GM23338 (cell line): ENCODE data around the gene SRCAP. TPM values are rescaled to one million over a fixed set of nuclear protein-coding genes. Genes with fewer than 3 reads are reported as not detected.

ENCODE experiments used
- ATAC-seq: fragments of 200-7000 bp; cut with Tn5 transposase; 3 replicates; pipeline ENCODE4 v1.9.1; 2020
- DNase-seq: peaks from one replicate; pipeline ENCODE4 v3.0.0-alpha.2; 2015; ENCODE audit warnings: low spot score
- H2AFZ ChIP-seq: fragments of 200-600 bp; sonication (generic); 2 replicates; pipeline ENCODE4 v1.8.0; 2016; ENCODE audit warnings: antibody characterized with exemption, mild to moderate bottlenecking, moderate library complexity
- H3F3A ChIP-seq: fragments of 200-600 bp; sonication (generic); replicated peaks from 2 replicates; pipeline ENCODE4 v1.8.0; 2017; ENCODE audit warnings: antibody characterized with exemption, mixed run types, low read depth
- H3K27ac ChIP-seq: fragments of 200-600 bp; sonication (generic); 2 replicates; pipeline ENCODE4 v1.6.1; 2016; ENCODE audit warnings: low read depth
- H3K27me3 ChIP-seq: fragments of 200-600 bp; sonication (generic); 2 replicates; pipeline ENCODE4 v1.8.0; 2016; ENCODE audit warnings: mild to moderate bottlenecking, mixed run types, moderate library complexity; ENCODE audit not compliant: insufficient read depth
- H3K36me3 ChIP-seq: fragments of 200-600 bp; sonication (generic); 2 replicates; pipeline ENCODE4 v1.8.0; 2016; ENCODE audit warnings: mild to moderate bottlenecking; ENCODE audit not compliant: insufficient read depth
- H3K4me1 ChIP-seq: fragments of 200-600 bp; sonication (generic); 2 replicates; pipeline ENCODE4 v1.8.0; 2016; ENCODE audit warnings: mild to moderate bottlenecking, moderate library complexity; ENCODE audit not compliant: insufficient read depth
- H3K4me2 ChIP-seq: fragments of 200-600 bp; sonication (generic); 2 replicates; pipeline ENCODE4 v1.7.1; 2017; ENCODE audit warnings: mixed run types
- H3K4me3 ChIP-seq: fragments of 200-600 bp; sonication (generic); 2 replicates; pipeline ENCODE4 v1.6.1; 2016; ENCODE audit warnings: mixed run types
- H3K79me2 ChIP-seq: fragments of 200-600 bp; sonication (generic); replicated peaks from 2 replicates; pipeline ENCODE4 v1.8.0; 2017; ENCODE audit warnings: mild to moderate bottlenecking; ENCODE audit not compliant: insufficient read depth
- H3K9me2 ChIP-seq: fragments of 200-600 bp; sonication (generic); 2 replicates; pipeline ENCODE4 v1.8.0; 2017; ENCODE audit not compliant: insufficient read depth
- H4K20me1 ChIP-seq: fragments of 200-600 bp; sonication (generic); replicated peaks from 2 replicates; pipeline ENCODE4 v1.8.0; 2017; ENCODE audit warnings: mild to moderate bottlenecking; ENCODE audit not compliant: insufficient read depth
- H3K27ac Mint-ChIP-seq: 2 replicates; pipeline ENCODE4 v1.8.0; 2020; ENCODE audit warnings: inconsistent platforms, mild to moderate bottlenecking, moderate library complexity, mixed read lengths
- H3K27me3 Mint-ChIP-seq: 3 replicates; pipeline ENCODE4 v1.8.0; 2022; ENCODE audit warnings: low read depth, mild to moderate bottlenecking, moderate library complexity, mixed read lengths, inconsistent platforms; ENCODE audit not compliant: insufficient read depth, poor library complexity
- H3K36me3 Mint-ChIP-seq: 3 replicates; pipeline ENCODE4 v1.8.0; 2021; ENCODE audit warnings: low read depth, mild to moderate bottlenecking, inconsistent platforms, moderate library complexity, mixed read lengths
- H3K4me1 Mint-ChIP-seq: 3 replicates; pipeline ENCODE4 v1.8.0; 2020; ENCODE audit warnings: mild to moderate bottlenecking, inconsistent platforms, mixed read lengths
- H3K4me3 Mint-ChIP-seq: 3 replicates; pipeline ENCODE4 v1.8.0; 2021; ENCODE audit warnings: moderate library complexity, mild to moderate bottlenecking, inconsistent platforms, mixed read lengths
- H3K9me3 Mint-ChIP-seq: 3 replicates; pipeline ENCODE4 v1.8.0; 2020; ENCODE audit warnings: moderate library complexity, mild to moderate bottlenecking, inconsistent platforms, mixed read lengths
- CTCF ChIP-seq, 2 experiments: fragments of 200-600 bp in 1 of 2; sonication (generic) in 1 of 2; conservative IDR thresholded peaks; 2 replicates each; pipeline versions ENCODE4 v1.5.1 to v1.6.1; 2016 to 2017; ENCODE audit warnings: antibody characterized with exemption in 2 of 2, low read depth in 2 of 2, mild to moderate bottlenecking in 2 of 2, moderate library complexity in 1 of 2
- ETS1 ChIP-seq: IDR thresholded peaks from 2 replicates; pipeline ENCODE4 v1.6.1; 2016; ENCODE audit warnings: antibody characterized with exemption
- EZH2 ChIP-seq: fragments of 200-600 bp; sonication (generic); IDR thresholded peaks from one replicate; pipeline ENCODE4 v1.8.0; 2017; ENCODE audit warnings: antibody characterized with exemption, mild to moderate bottlenecking, low read depth; ENCODE audit not compliant: unreplicated experiment
- JUNB ChIP-seq: IDR thresholded peaks from one replicate; pipeline ENCODE4 v1.6.1; 2016; ENCODE audit warnings: antibody characterized with exemption; ENCODE audit not compliant: unreplicated experiment
- POLR2AphosphoS5 ChIP-seq: IDR thresholded peaks from 2 replicates; pipeline ENCODE4 v1.6.1; 2016; ENCODE audit warnings: antibody characterized with exemption, low read depth
- REST ChIP-seq: IDR thresholded peaks from one replicate; pipeline ENCODE4 v1.6.1; 2018; ENCODE audit warnings: antibody characterized with exemption; ENCODE audit not compliant: unreplicated experiment
- ZNF114 ChIP-seq: fragments of 250-450 bp; sonication (Bioruptor Pico); IDR thresholded peaks from 2 replicates; pipeline ENCODE4 v1.5.0; 2020; ENCODE audit warnings: mild to moderate bottlenecking, moderate library complexity
- ZNF331 ChIP-seq: fragments of 250-450 bp; sonication (Bioruptor Pico); IDR thresholded peaks from 2 replicates; pipeline ENCODE4 v1.5.0; 2020; ENCODE audit warnings: low read depth, mild to moderate bottlenecking, moderate library complexity
- ZNF462 ChIP-seq: fragments of 250-450 bp; sonication (Bioruptor Pico); IDR thresholded peaks from 2 replicates; pipeline ENCODE4 v1.5.0; 2020; ENCODE audit warnings: mild to moderate bottlenecking, moderate library complexity
- polyA plus RNA-seq: library from polyadenylated mRNA; unstranded; fragments of >200 nt; fragmentation: Nextera tagmentation; extraction: Ambion mirVana; gene quantifications from 2 replicates; pipeline ENCODE4 v1.2.1, GENCODE V29; 2016
- total RNA-seq: library from RNA; depleted of rRNA; stranded (reverse); fragments of >200 nt; shearing (Covaris generic); gene quantifications from 2 replicates; pipeline ENCODE4 v1.2.3, GENCODE V29; 2014

SRCAP gene
- total and polyA plus RNA-seq, 2 experiments from 2014 or later, result 15.3 to 38.4 TPM

GRCh38 chr16:30779596-30779995 lies 80.6 kb downstream of the SRCAP start (continued):
- no peak for TF ChIP-seq ZNF331 (CRISPR knock-in tag)
- no peak for TF ChIP-seq JUNB
- TF ChIP-seq EZH2, result no peak
- TF ChIP-seq CTCF (conservative IDR thresholded peaks at IDR 0.05; ENCODE audit: low read depth in 2 of 2), result no peak

- Histone ChIP-seq H3F3A (peaks cover 14% of the 10 kb centered on the region; the same call in 1 of the 2 replicates), H2AFZ (no peak overlapping the region), H3K9me2 (no peaks in the 10 kb centered on the region), H3K36me3 (peaks cover 3% of the 10 kb centered on the region; the same call in 1 of the 2 replicates), H3K4me3 (no peak overlapping the region), H3K4me1 (no peaks in the 10 kb centered on the region; the same call in 1 of the 2 replicates), H3K27me3 (no peaks in the 10 kb centered on the region), H3K27ac (no peak overlapping the region), H3K79me2 (0 out of 2 replicates have a peak, but pooled peaks cover 3% of the 10 kb centered on the region), H3K4me2 (no peak overlapping the region), H4K20me1 (peaks cover 5% of the 10 kb centered on the region)
- no peak overlapping the region; the same call in 1 of the 2 replicates for H3K27ac Mint-ChIP-seq
- DNase-seq (no peak), ATAC-seq (no peak)
- no peaks in the 10 kb centered on the region for H3K9me3 Mint-ChIP-seq
- H3K27me3 Mint-ChIP-seq, result peaks cover 37% of the 10 kb centered on the region
- no peak overlapping the region for H3K4me3 Mint-ChIP-seq
- H3K36me3 Mint-ChIP-seq, result peaks cover 27% of the 10 kb centered on the region
- peaks cover 25% of the 10 kb centered on the region for H3K4me1 Mint-ChIP-seq
- TF ChIP-seq ZNF114 (CRISPR knock-in tag), result no peak
- TF ChIP-seq REST, result no peak
- no peak for TF ChIP-seq ETS1
- no peak for TF ChIP-seq ZNF462 (CRISPR knock-in tag)
- TF ChIP-seq ZNF331 (CRISPR knock-in tag), result no peak
- no peak for TF ChIP-seq POLR2AphosphoS5
Observed at GRCh38 chr16:30780021-30780420, 81.0 kb downstream of the SRCAP start.
